Measurements from ENCODE around the gene DNAJC4.
A peak's percentile ranks its signal among the peaks of the same experiment; 100 is the strongest.

The DNAJC4 gene

DNA sequence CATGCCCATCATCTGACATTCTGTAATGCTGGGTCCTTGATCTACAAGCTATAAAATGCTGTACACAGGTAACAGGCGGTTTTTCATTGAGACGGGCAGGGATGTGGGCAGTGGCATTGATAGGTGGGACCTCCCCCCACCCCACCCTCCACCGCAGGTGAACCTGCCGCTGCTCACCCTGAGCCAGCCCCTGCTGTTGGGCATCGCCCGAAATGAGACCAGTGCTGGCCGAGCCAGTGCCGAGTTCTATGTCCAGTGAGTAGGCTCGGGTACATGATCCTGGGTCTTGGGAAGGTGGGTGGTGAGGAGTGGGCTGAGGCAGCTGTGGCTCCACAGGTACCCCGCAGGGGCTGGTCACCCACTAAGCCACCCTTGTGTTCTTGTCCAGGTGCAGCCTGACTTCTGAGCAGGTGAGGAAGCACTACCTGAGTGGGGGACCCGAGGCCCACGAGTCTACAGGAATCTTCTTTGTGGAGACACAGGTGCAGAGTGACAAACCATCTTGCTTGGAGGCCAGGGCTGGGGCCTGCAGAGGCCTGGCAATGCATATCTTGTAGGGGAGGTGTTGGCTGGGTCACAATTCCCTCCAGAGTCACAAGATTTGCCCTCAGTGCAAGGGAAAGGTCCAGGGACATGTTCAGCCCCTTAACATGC is 1.1 kb upstream of the DNAJC4 start:
- TF ChIP-seq CTCF (IDR thresholded peaks at IDR 0.05; ENCODE audit: insufficient read depth, low read length, poor library complexity, severe bottlenecking) = no peak
- no peak for DNase-seq (ENCODE audit: extremely low read depth, insufficient read length)
- Histone ChIP-seq H3K36me3 (ENCODE audit: control insufficient read depth, insufficient read depth, low read length) (peaks cover 3% of the 10 kb centered on the region), H3K4me3 (replicated peaks; ENCODE audit: low read depth, low read length) (no peak overlapping the region), H3K27me3 (replicated peaks; ENCODE audit: control insufficient read depth, insufficient read depth, low read length) (no peaks in the 10 kb centered on the region)

- no peak for TF ChIP-seq CTCF (IDR thresholded peaks at IDR 0.05; ENCODE audit: insufficient read depth, low read length, poor library complexity, severe bottlenecking)
- H3K36me3 ChIP-seq (ENCODE audit: control insufficient read depth, insufficient read depth, low read length) = peaks cover under 1% of the 10 kb centered on the region
- no peaks in the 10 kb centered on the region for H3K27me3 ChIP-seq (replicated peaks; ENCODE audit: control insufficient read depth, insufficient read depth, low read length)
- DNase-seq (ENCODE audit: extremely low read depth, insufficient read length) = no peak
- peak overlapping the region; percentile 79 for H3K4me3 ChIP-seq (replicated peaks; ENCODE audit: low read depth, low read length)
These were observed 591 bp upstream of the DNAJC4 start for GRCh38 chr11:64229744-64230170.

DNA sequence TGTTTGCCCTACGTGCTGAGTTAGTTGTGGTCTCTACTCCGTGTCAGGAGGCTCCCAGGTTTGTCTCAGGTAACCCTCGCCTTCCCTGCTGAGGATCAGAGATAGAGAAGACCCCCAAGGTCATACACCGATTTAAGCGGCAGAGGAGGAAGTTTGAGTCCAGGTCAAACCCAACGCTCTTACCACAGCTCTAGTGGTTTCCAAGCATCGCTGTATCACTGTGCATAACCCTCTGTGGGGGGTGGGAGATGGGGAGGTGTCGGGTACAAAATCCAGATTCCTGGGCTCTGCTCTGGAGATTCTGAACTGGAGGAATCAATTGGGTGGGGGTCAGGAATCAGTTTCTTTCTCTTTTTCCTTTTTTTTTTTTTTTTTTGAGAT is 627 bp downstream of the DNAJC4 start:
- Histone ChIP-seq H3K27me3 (replicated peaks; ENCODE audit: control insufficient read depth, insufficient read depth, low read length) (no peaks in the 10 kb centered on the region), H3K36me3 (ENCODE audit: control insufficient read depth, insufficient read depth, low read length) (no peaks in the 10 kb centered on the region; the same call in none of the 2 replicates), H3K4me3 (replicated peaks; ENCODE audit: low read depth, low read length) (peak overlapping the region; percentile 79)
- TF ChIP-seq CTCF (IDR thresholded peaks at IDR 0.05; ENCODE audit: insufficient read depth, low read length, poor library complexity, severe bottlenecking) = no peak
- no peak for DNase-seq (ENCODE audit: extremely low read depth, insufficient read length)

- no peak for TF ChIP-seq CTCF (IDR thresholded peaks at IDR 0.05; ENCODE audit: insufficient read depth, low read length, poor library complexity, severe bottlenecking)
- H3K36me3 ChIP-seq (ENCODE audit: control insufficient read depth, insufficient read depth, low read length) = no peaks in the 10 kb centered on the region; the same call in none of the 2 replicates
- DNase-seq (ENCODE audit: extremely low read depth, insufficient read length) = no peak
- H3K4me3 ChIP-seq (replicated peaks; ENCODE audit: low read depth, low read length) = no peak overlapping the region
- no peaks in the 10 kb centered on the region for H3K27me3 ChIP-seq (replicated peaks; ENCODE audit: control insufficient read depth, insufficient read depth, low read length)
These were observed 1.2 kb downstream of the DNAJC4 start for GRCh38 chr11:64231546-64231945.

- DNase-seq (ENCODE audit: extremely low read depth, insufficient read length) = no peak
- no peak for TF ChIP-seq CTCF (IDR thresholded peaks at IDR 0.05; ENCODE audit: insufficient read depth, low read length, poor library complexity, severe bottlenecking)
- Histone ChIP-seq H3K27me3 (replicated peaks; ENCODE audit: control insufficient read depth, insufficient read depth, low read length) (no peaks in the 10 kb centered on the region), H3K4me3 (replicated peaks; ENCODE audit: low read depth, low read length) (no peak overlapping the region), H3K36me3 (ENCODE audit: control insufficient read depth, insufficient read depth, low read length) (no peaks in the 10 kb centered on the region; the same call in none of the 2 replicates)
These were observed 2.0 kb downstream of the DNAJC4 start for GRCh38 chr11:64232182-64232966.

All from GM06990 (cell line).